PFSK-1 (cell line): Measurements from ENCODE around the gene GMIP.

Source experiments
- POLR2AphosphoS5 ChIP-seq: IDR thresholded peaks from 2 replicates; pipeline ENCODE4 v1.6.1; 2012; ENCODE audit warnings: low read depth, mild to moderate bottlenecking, control low read depth, low read length, moderate library complexity
- REST ChIP-seq, 2 experiments: IDR thresholded peaks; 2 replicates each; pipeline versions ENCODE4 v1.6.1 to v1.8.0; 2011 to 2012; ENCODE audit warnings: low read depth in 2 of 2, low read length in 2 of 2, control low read depth in 1 of 2, inconsistent platforms in 1 of 2, mild to moderate bottlenecking in 1 of 2, moderate library complexity in 1 of 2; ENCODE audit not compliant: insufficient read depth in 1 of 2
- TAF1 ChIP-seq: IDR thresholded peaks from 2 replicates; pipeline ENCODE4 v1.6.1; 2012; ENCODE audit warnings: low read length, control low read depth, borderline replicate concordance; ENCODE audit not compliant: insufficient read depth

GRCh38 chr19:19653597-19654147 lies 10.2 kb upstream of the GMIP start:
- TF ChIP-seq POLR2AphosphoS5 = no peak
- no peak for TF ChIP-seq REST (IDR thresholded peaks at IDR 0.05; ENCODE audit: insufficient read depth in 1 of 2, low read depth in 2 of 2, low read length in 2 of 2)
- TF ChIP-seq TAF1 = no peak
